GM23338 (cell line): ENCODE results near the gene CNDP2. TPM values are rescaled to one million over a fixed set of nuclear protein-coding genes. Genes with fewer than 3 reads are reported as not detected.

Experiments
- ATAC-seq: fragments of 200-7000 bp; cut with Tn5 transposase; 3 replicates; pipeline ENCODE4 v1.9.1; 2020
- DNase-seq: peaks from one replicate; pipeline ENCODE4 v3.0.0-alpha.2; 2015; ENCODE audit warnings: low spot score
- H2AFZ ChIP-seq: fragments of 200-600 bp; sonication (generic); 2 replicates; pipeline ENCODE4 v1.8.0; 2016; ENCODE audit warnings: antibody characterized with exemption, mild to moderate bottlenecking, moderate library complexity
- H3F3A ChIP-seq: fragments of 200-600 bp; sonication (generic); replicated peaks from 2 replicates; pipeline ENCODE4 v1.8.0; 2017; ENCODE audit warnings: antibody characterized with exemption, mixed run types, low read depth
- H3K27ac ChIP-seq: fragments of 200-600 bp; sonication (generic); 2 replicates; pipeline ENCODE4 v1.6.1; 2016; ENCODE audit warnings: low read depth
- H3K27me3 ChIP-seq: fragments of 200-600 bp; sonication (generic); 2 replicates; pipeline ENCODE4 v1.8.0; 2016; ENCODE audit warnings: mild to moderate bottlenecking, mixed run types, moderate library complexity; ENCODE audit not compliant: insufficient read depth
- H3K36me3 ChIP-seq: fragments of 200-600 bp; sonication (generic); 2 replicates; pipeline ENCODE4 v1.8.0; 2016; ENCODE audit warnings: mild to moderate bottlenecking; ENCODE audit not compliant: insufficient read depth
- H3K4me1 ChIP-seq: fragments of 200-600 bp; sonication (generic); 2 replicates; pipeline ENCODE4 v1.8.0; 2016; ENCODE audit warnings: mild to moderate bottlenecking, moderate library complexity; ENCODE audit not compliant: insufficient read depth
- H3K4me2 ChIP-seq: fragments of 200-600 bp; sonication (generic); 2 replicates; pipeline ENCODE4 v1.7.1; 2017; ENCODE audit warnings: mixed run types
- H3K4me3 ChIP-seq: fragments of 200-600 bp; sonication (generic); 2 replicates; pipeline ENCODE4 v1.6.1; 2016; ENCODE audit warnings: mixed run types
- H3K79me2 ChIP-seq: fragments of 200-600 bp; sonication (generic); replicated peaks from 2 replicates; pipeline ENCODE4 v1.8.0; 2017; ENCODE audit warnings: mild to moderate bottlenecking; ENCODE audit not compliant: insufficient read depth
- H3K9me2 ChIP-seq: fragments of 200-600 bp; sonication (generic); 2 replicates; pipeline ENCODE4 v1.8.0; 2017; ENCODE audit not compliant: insufficient read depth
- H4K20me1 ChIP-seq: fragments of 200-600 bp; sonication (generic); replicated peaks from 2 replicates; pipeline ENCODE4 v1.8.0; 2017; ENCODE audit warnings: mild to moderate bottlenecking; ENCODE audit not compliant: insufficient read depth
- H3K27ac Mint-ChIP-seq: 2 replicates; pipeline ENCODE4 v1.8.0; 2020; ENCODE audit warnings: inconsistent platforms, mild to moderate bottlenecking, moderate library complexity, mixed read lengths
- H3K27me3 Mint-ChIP-seq: 3 replicates; pipeline ENCODE4 v1.8.0; 2022; ENCODE audit warnings: low read depth, mild to moderate bottlenecking, moderate library complexity, mixed read lengths, inconsistent platforms; ENCODE audit not compliant: insufficient read depth, poor library complexity
- H3K36me3 Mint-ChIP-seq: 3 replicates; pipeline ENCODE4 v1.8.0; 2021; ENCODE audit warnings: low read depth, mild to moderate bottlenecking, inconsistent platforms, moderate library complexity, mixed read lengths
- H3K4me1 Mint-ChIP-seq: 3 replicates; pipeline ENCODE4 v1.8.0; 2020; ENCODE audit warnings: mild to moderate bottlenecking, inconsistent platforms, mixed read lengths
- H3K4me3 Mint-ChIP-seq: 3 replicates; pipeline ENCODE4 v1.8.0; 2021; ENCODE audit warnings: moderate library complexity, mild to moderate bottlenecking, inconsistent platforms, mixed read lengths
- H3K9me3 Mint-ChIP-seq: 3 replicates; pipeline ENCODE4 v1.8.0; 2020; ENCODE audit warnings: moderate library complexity, mild to moderate bottlenecking, inconsistent platforms, mixed read lengths
- CREB1 ChIP-seq: fragments of 250-450 bp; sonication (Bioruptor Pico); IDR thresholded peaks from 2 replicates; pipeline ENCODE4 v1.5.0; 2020; ENCODE audit warnings: low read depth, mild to moderate bottlenecking, moderate library complexity
- EZH2 ChIP-seq: fragments of 200-600 bp; sonication (generic); IDR thresholded peaks from one replicate; pipeline ENCODE4 v1.8.0; 2017; ENCODE audit warnings: antibody characterized with exemption, mild to moderate bottlenecking, low read depth; ENCODE audit not compliant: unreplicated experiment
- EZH2phosphoT487 ChIP-seq: fragments of 200-600 bp; sonication (generic); IDR thresholded peaks from one replicate; pipeline ENCODE4 v1.8.1; 2018; ENCODE audit warnings: antibody characterized with exemption; ENCODE audit not compliant: unreplicated experiment
- JUNB ChIP-seq: IDR thresholded peaks from one replicate; pipeline ENCODE4 v1.6.1; 2016; ENCODE audit warnings: antibody characterized with exemption; ENCODE audit not compliant: unreplicated experiment
- NANOG ChIP-seq: IDR thresholded peaks from 2 replicates; pipeline ENCODE4 v1.6.1; 2016; ENCODE audit warnings: antibody characterized with exemption, borderline replicate concordance
- POLR2AphosphoS5 ChIP-seq: IDR thresholded peaks from 2 replicates; pipeline ENCODE4 v1.6.1; 2016; ENCODE audit warnings: antibody characterized with exemption, low read depth
- REST ChIP-seq: IDR thresholded peaks from one replicate; pipeline ENCODE4 v1.6.1; 2018; ENCODE audit warnings: antibody characterized with exemption; ENCODE audit not compliant: unreplicated experiment
- STAT1 ChIP-seq: IDR thresholded peaks from one replicate; pipeline ENCODE4 v1.6.1; 2016; ENCODE audit warnings: antibody characterized with exemption; ENCODE audit not compliant: unreplicated experiment
- ZNF114 ChIP-seq: fragments of 250-450 bp; sonication (Bioruptor Pico); IDR thresholded peaks from 2 replicates; pipeline ENCODE4 v1.5.0; 2020; ENCODE audit warnings: mild to moderate bottlenecking, moderate library complexity
- polyA plus RNA-seq: library from polyadenylated mRNA; unstranded; fragments of >200 nt; fragmentation: Nextera tagmentation; extraction: Ambion mirVana; gene quantifications from 2 replicates; pipeline ENCODE4 v1.2.1, GENCODE V29; 2016
- total RNA-seq: library from RNA; depleted of rRNA; stranded (reverse); fragments of >200 nt; shearing (Covaris generic); gene quantifications from 2 replicates; pipeline ENCODE4 v1.2.3, GENCODE V29; 2014
- TF ChIP-seq, protein P1 (sequence below): IDR thresholded peaks from 2 replicates; pipeline ENCODE4 v1.6.1; 2016; ENCODE audit warnings: antibody characterized with exemption

Gene CNDP2
- total and polyA plus RNA-seq, 2 experiments from 2014 or later, result 116 to 175 TPM

DNA sequence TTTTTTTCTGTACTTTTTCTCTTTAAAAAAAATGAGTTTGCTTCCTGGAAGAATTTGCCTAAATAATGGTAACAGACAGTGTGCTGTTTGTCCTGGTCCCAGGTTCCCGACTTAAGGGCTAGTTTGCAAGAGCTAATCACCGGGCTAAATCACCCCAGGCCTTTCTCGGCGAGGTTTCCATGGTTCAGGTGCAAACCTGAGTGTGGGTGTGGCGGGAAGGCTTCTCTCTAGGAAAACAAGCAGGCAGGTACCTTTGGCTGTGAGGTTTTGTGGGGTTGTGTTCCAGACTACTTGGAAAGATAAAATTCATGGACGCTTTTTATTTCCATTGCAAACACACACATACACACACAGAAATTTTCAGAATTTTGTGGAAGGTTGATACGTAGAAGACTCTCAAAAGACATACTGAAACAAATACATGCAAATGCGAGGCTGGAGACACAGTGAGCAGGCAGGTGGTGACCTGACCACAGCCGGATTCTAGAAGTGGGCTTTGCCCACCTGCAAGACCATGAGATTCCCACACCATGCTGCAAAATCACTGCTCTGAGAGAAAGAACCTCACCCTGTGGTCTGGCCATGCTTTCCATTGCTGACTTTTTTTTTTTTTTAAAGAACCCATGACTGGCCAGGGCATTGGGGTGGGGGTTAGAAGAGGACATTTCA is 39.0 kb downstream of the CNDP2 start:
- TF ChIP-seq, protein P1, sequence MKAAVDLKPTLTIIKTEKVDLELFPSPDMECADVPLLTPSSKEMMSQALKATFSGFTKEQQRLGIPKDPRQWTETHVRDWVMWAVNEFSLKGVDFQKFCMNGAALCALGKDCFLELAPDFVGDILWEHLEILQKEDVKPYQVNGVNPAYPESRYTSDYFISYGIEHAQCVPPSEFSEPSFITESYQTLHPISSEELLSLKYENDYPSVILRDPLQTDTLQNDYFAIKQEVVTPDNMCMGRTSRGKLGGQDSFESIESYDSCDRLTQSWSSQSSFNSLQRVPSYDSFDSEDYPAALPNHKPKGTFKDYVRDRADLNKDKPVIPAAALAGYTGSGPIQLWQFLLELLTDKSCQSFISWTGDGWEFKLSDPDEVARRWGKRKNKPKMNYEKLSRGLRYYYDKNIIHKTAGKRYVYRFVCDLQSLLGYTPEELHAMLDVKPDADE, result no peak
- TF ChIP-seq EZH2phosphoT487 (no peak), REST (no peak)
- no peaks in the 10 kb centered on the region for H3K27me3 ChIP-seq
- ATAC-seq (no peak), DNase-seq (no peak)
- H3K4me1 Mint-ChIP-seq, result no peaks in the 10 kb centered on the region
- no peaks in the 10 kb centered on the region; the same call in none of the 3 replicates for H3K9me3 Mint-ChIP-seq
- H3K27ac Mint-ChIP-seq, result no peak overlapping the region
- no peaks in the 10 kb centered on the region for H3F3A ChIP-seq
- H3K9me2 ChIP-seq, result 0 out of 2 replicates have a peak, but pooled peaks cover 2% of the 10 kb centered on the region
- no peaks in the 10 kb centered on the region for H3K79me2 ChIP-seq
- no peaks in the 10 kb centered on the region; the same call in 2 of the 3 replicates for H3K36me3 Mint-ChIP-seq
- H2AFZ ChIP-seq, result no peak overlapping the region
- H3K36me3 ChIP-seq, result no peaks in the 10 kb centered on the region
- no peaks in the 10 kb centered on the region for H4K20me1 ChIP-seq
- H3K27ac ChIP-seq, result no peak overlapping the region
- H3K27me3 Mint-ChIP-seq, result peaks cover 1% of the 10 kb centered on the region
- no peak overlapping the region for H3K4me3 Mint-ChIP-seq
- H3K4me2 ChIP-seq, result no peak overlapping the region
- no peak overlapping the region for H3K4me3 ChIP-seq
- no peaks in the 10 kb centered on the region for H3K4me1 ChIP-seq

GRCh38 chr18:74539289-74539688 is 43.1 kb downstream of the CNDP2 start:
- H3F3A ChIP-seq, result no peaks in the 10 kb centered on the region
- no peaks in the 10 kb centered on the region for H3K36me3 ChIP-seq
- no peak overlapping the region for H3K4me3 Mint-ChIP-seq
- H3K4me1 ChIP-seq, result no peaks in the 10 kb centered on the region
- DNase-seq (no peak), ATAC-seq (no peak)
- no peaks in the 10 kb centered on the region; the same call in 2 of the 3 replicates for H3K4me1 Mint-ChIP-seq
- no peaks in the 10 kb centered on the region for H3K27me3 Mint-ChIP-seq
- H3K9me2 ChIP-seq, result no peaks in the 10 kb centered on the region
- no peaks in the 10 kb centered on the region; the same call in 2 of the 3 replicates for H3K36me3 Mint-ChIP-seq
- no peaks in the 10 kb centered on the region for H3K79me2 ChIP-seq
- no peak overlapping the region for H3K27ac Mint-ChIP-seq
- H4K20me1 ChIP-seq, result no peaks in the 10 kb centered on the region
- H3K4me2 ChIP-seq, result no peak overlapping the region
- no peak overlapping the region for H3K4me3 ChIP-seq
- H2AFZ ChIP-seq, result no peak overlapping the region
- H3K27me3 ChIP-seq, result no peaks in the 10 kb centered on the region
- H3K9me3 Mint-ChIP-seq, result no peaks in the 10 kb centered on the region; the same call in none of the 3 replicates
- no peak overlapping the region for H3K27ac ChIP-seq
- TF ChIP-seq EZH2 (no peak), ZNF114 (CRISPR knock-in tag) (no peak), STAT1 (no peak), REST (no peak), EZH2phosphoT487 (no peak), JUNB (no peak), POLR2AphosphoS5 (no peak), CREB1 (CRISPR knock-in tag) (no peak), NANOG (no peak)
- TF ChIP-seq, protein P1, result no peak
